H1 (cell line): ENCODE results near the gene KLRC3. TPM values are rescaled to one million over a fixed set of nuclear protein-coding genes. Genes with fewer than 3 reads are reported as not detected.
A peak's percentile ranks its signal among the peaks of the same experiment; 100 is the strongest.
"Not testable (repeated sequence)": the region's sequence is repeated elsewhere in the genome, so short reads cannot be mapped to it uniquely, and the experiment has no call there.

Experiments used
- CTCF ChIA-PET: fragments of 300-600 bp; sonication (Branson Sonifier 250); formaldehyde crosslinking; loops from one replicate; lab custom pipeline; 2021; ENCODE audit not compliant: partially characterized antibody; lab: Charles Lee
- POLR2A ChIA-PET: fragments of 300-600 bp; sonication (Branson Sonifier 250); formaldehyde crosslinking; loops from one replicate; lab custom pipeline; 2021; ENCODE audit warnings: inconsistent platforms; ENCODE audit not compliant: partially characterized antibody; lab: Charles Lee
- DNase-seq, 2 experiments: peaks; one replicate each; pipeline versions ENCODE4 v3.0.0 to v3.0.0-alpha.2; 2010 to 2022; ENCODE audit warnings: low spot score in 2 of 2, low read depth in 1 of 2, mixed read lengths in 1 of 2
- FAIRE-seq: peaks from 2 replicates; lab custom pipeline; 2011; peaks lifted over from hg19 to GRCh38; lab: Jason Lieb, UNC
- H2AFZ ChIP-seq: 2 replicates; pipeline ENCODE4 v1.8.1; 2012; ENCODE audit warnings: low read length, inconsistent platforms
- H2AK5ac ChIP-seq: 2 replicates; pipeline ENCODE4 v1.6.1; 2013; ENCODE audit warnings: low read depth, low read length
- H2BK120ac ChIP-seq: replicated peaks from 2 replicates; pipeline ENCODE3; 2013; ENCODE audit warnings: low read depth, low read length, inconsistent platforms
- H2BK12ac ChIP-seq: 2 replicates; pipeline ENCODE4 v1.6.1; 2013; ENCODE audit warnings: low read depth, low read length
- H2BK15ac ChIP-seq: 2 replicates; pipeline ENCODE4 v1.6.1; 2013; ENCODE audit warnings: low read length
- H2BK20ac ChIP-seq: 2 replicates; pipeline ENCODE4 v1.6.1; 2013; ENCODE audit warnings: low read length
- H2BK5ac ChIP-seq: 2 replicates; pipeline ENCODE4 v1.6.1; 2013; ENCODE audit warnings: low read depth, low read length
- H3K14ac ChIP-seq: 2 replicates; pipeline ENCODE4 v1.6.1; 2013; ENCODE audit warnings: inconsistent platforms; ENCODE audit not compliant: insufficient read length
- H3K18ac ChIP-seq: 2 replicates; pipeline ENCODE4 v1.6.1; 2013; ENCODE audit warnings: low read length; ENCODE audit errors: extremely low read depth
- H3K23ac ChIP-seq: 2 replicates; pipeline ENCODE4 v1.6.1; 2013; ENCODE audit warnings: inconsistent platforms; ENCODE audit not compliant: insufficient read length
- H3K23me2 ChIP-seq: 2 replicates; pipeline ENCODE4 v1.6.1; 2013; ENCODE audit warnings: low read depth, low read length
- H3K27ac ChIP-seq: 2 replicates; pipeline ENCODE4 v1.6.1; 2011; ENCODE audit warnings: low read depth, low read length, inconsistent platforms
- H3K27me3 ChIP-seq, 4 experiments: replicated peaks in 1 of 4; 1 replicate in 1 of 4; 2 replicates in 3 of 4; pipeline versions ENCODE4 v1.6.1 to v1.8.1; 2011 to 2013; ENCODE audit warnings: low read length in 3 of 4, mild to moderate bottlenecking in 3 of 4, inconsistent platforms in 2 of 4, mixed read lengths in 2 of 4, moderate library complexity in 1 of 4; ENCODE audit not compliant: control insufficient read depth in 3 of 4, insufficient read depth in 3 of 4; ENCODE audit errors: extremely low read depth in 1 of 4
- H3K36me3 ChIP-seq, 4 experiments: 2 replicates each; pipeline versions ENCODE4 v1.6.1 to v1.8.1; 2011 to 2013; ENCODE audit warnings: mild to moderate bottlenecking in 4 of 4, low read length in 3 of 4, moderate library complexity in 2 of 4, control low read depth in 1 of 4, inconsistent platforms in 1 of 4; ENCODE audit not compliant: insufficient read depth in 4 of 4, control insufficient read depth in 2 of 4
- H3K4ac ChIP-seq: replicated peaks from 2 replicates; pipeline ENCODE3; 2013; ENCODE audit warnings: low read length, low read depth, mixed read lengths, inconsistent platforms; ENCODE audit not compliant: insufficient read length
- H3K4me1 ChIP-seq, 4 experiments: replicated peaks in 1 of 4; 1 replicate in 1 of 4; 2 replicates in 3 of 4; pipeline versions ENCODE4 v1.6.1 to v1.8.1; 2011 to 2013; ENCODE audit warnings: low read length in 3 of 4, inconsistent platforms in 2 of 4, mixed read lengths in 1 of 4; ENCODE audit not compliant: insufficient read depth in 4 of 4, control insufficient read depth in 3 of 4
- H3K4me2 ChIP-seq, 2 experiments: 2 replicates each; pipeline versions ENCODE4 v1.6.1 to v1.8.1; 2011 to 2013; ENCODE audit warnings: low read depth in 2 of 2, low read length in 2 of 2, control low read depth in 1 of 2, inconsistent platforms in 1 of 2, mild to moderate bottlenecking in 1 of 2; ENCODE audit not compliant: insufficient read depth in 1 of 2
- H3K4me3 ChIP-seq, 4 experiments: fragments of 200-600, 300-600 bp in 1 of 4; sonication (generic), shearing (Covaris generic), sonication (Bioruptor Twin) in 1 of 4; 2 replicates each; pipeline versions ENCODE4 v1.5.1 to v1.8.1; 2011 to 2016; ENCODE audit warnings: low read length in 4 of 4, low read depth in 3 of 4, control low read depth in 2 of 4, inconsistent platforms in 2 of 4, mild to moderate bottlenecking in 2 of 4, mixed read lengths in 1 of 4, moderate library complexity in 1 of 4; ENCODE audit not compliant: insufficient read depth in 2 of 4; ENCODE audit errors: extremely low read depth in 1 of 4
- H3K56ac ChIP-seq: replicated peaks from 2 replicates; pipeline ENCODE3; 2013; ENCODE audit warnings: low read depth, mild to moderate bottlenecking, mixed read lengths, low read length, inconsistent platforms; ENCODE audit not compliant: insufficient read length
- H3K79me1 ChIP-seq: 2 replicates; pipeline ENCODE4 v1.6.1; 2013; ENCODE audit warnings: low read depth, low read length, control low read depth
- H3K79me2 ChIP-seq, 2 experiments: 2 replicates each; pipeline versions ENCODE4 v1.6.1 to v1.8.1; 2012 to 2013; ENCODE audit warnings: low read length in 2 of 2, mild to moderate bottlenecking in 2 of 2, inconsistent platforms in 1 of 2; ENCODE audit not compliant: insufficient read depth in 2 of 2, control insufficient read depth in 1 of 2
- H3K9ac ChIP-seq, 4 experiments: replicated peaks in 1 of 4; 1 replicate in 1 of 4; 2 replicates in 3 of 4; pipeline versions ENCODE4 v1.6.1 to v1.8.1; 2011 to 2013; ENCODE audit warnings: low read depth in 3 of 4, low read length in 3 of 4, control low read depth in 2 of 4, mild to moderate bottlenecking in 2 of 4, moderate library complexity in 2 of 4, inconsistent platforms in 1 of 4; ENCODE audit errors: extremely low read depth in 1 of 4
- H3K9me3 ChIP-seq, 2 experiments: 2 replicates each; pipeline versions ENCODE4 v1.6.1 to v1.8.1; 2012 to 2013; ENCODE audit warnings: mild to moderate bottlenecking in 2 of 2, moderate library complexity in 2 of 2, control low read depth in 1 of 2, inconsistent platforms in 1 of 2, low read depth in 1 of 2, low read length in 1 of 2, mixed read lengths in 1 of 2; ENCODE audit not compliant: insufficient read depth in 2 of 2
- H4K20me1 ChIP-seq, 2 experiments: replicated peaks in 1 of 2; 2 replicates each; pipeline versions ENCODE3 to v1.8.1; 2011 to 2013; ENCODE audit warnings: inconsistent platforms in 2 of 2, low read length in 2 of 2, mild to moderate bottlenecking in 1 of 2; ENCODE audit not compliant: insufficient read depth in 2 of 2, control insufficient read depth in 1 of 2
- H4K5ac ChIP-seq: 2 replicates; pipeline ENCODE4 v1.6.1; 2013; ENCODE audit warnings: low read length, low read depth, mixed read lengths, inconsistent platforms; ENCODE audit not compliant: insufficient read length
- H4K8ac ChIP-seq: 2 replicates; pipeline ENCODE4 v1.8.0; 2013; ENCODE audit warnings: mild to moderate bottlenecking, moderate library complexity, low read length, inconsistent platforms; ENCODE audit not compliant: insufficient read depth; ENCODE audit errors: extremely low read depth
- H4K91ac ChIP-seq: replicated peaks from 2 replicates; pipeline ENCODE3; 2013; ENCODE audit warnings: low read length, mixed read lengths, inconsistent platforms; ENCODE audit not compliant: insufficient read length
- WGBS, 2 experiments: shearing (Covaris generic) in 1 of 2; methylation state at CpG; one replicate each; pipeline versions ENCODE4 v1.1.6 to v1.1.7; 2013 to 2015; ENCODE audit warnings: low lambda C conversion rate in 2 of 2, mixed read lengths in 2 of 2, inconsistent platforms in 1 of 2, low coverage in 1 of 2, missing lambda C conversion rate in 1 of 2; ENCODE audit not compliant: insufficient replicate concordance in 2 of 2, insufficient coverage in 1 of 2, insufficient read length in 1 of 2; ENCODE audit errors: extremely low coverage in 1 of 2, missing lambda C conversion rate in 1 of 2; 5-methylcytosine and 5-hydroxymethylcytosine counted together
- polyA plus RNA-seq, 7 experiments: library from polyadenylated mRNA; depleted of rRNA in 3 of 7; stranded (reverse) in 5 of 7; unstranded in 2 of 7; fragments of >200 nt in 5 of 7; fragments of 200-250 nt in 2 of 7; gene quantifications; 1 replicate in 5 of 7; 2 replicates in 1 of 7; 4 replicates in 1 of 7; pipeline versions ENCODE4 v1.2.1 to v1.2.3, GENCODE V29; 2011 to 2013; ENCODE audit warnings: missing spikeins in 2 of 7, mixed read lengths in 2 of 7
- total RNA-seq: library from RNA; stranded (reverse); fragmentation: NEBNext Ultra II Directional; extraction: Animal tissue kit (Norgen Biotek cat#: 25700); gene quantifications from 2 replicates; pipeline ENCODE4 v1.2.1, GENCODE V29; 2021

The KLRC3 gene
- total and polyA plus RNA-seq, 2 of the 8 experiments (the other 6 are each of a cell fraction or from before 2014, with no cell fraction given): not detected

DNA sequence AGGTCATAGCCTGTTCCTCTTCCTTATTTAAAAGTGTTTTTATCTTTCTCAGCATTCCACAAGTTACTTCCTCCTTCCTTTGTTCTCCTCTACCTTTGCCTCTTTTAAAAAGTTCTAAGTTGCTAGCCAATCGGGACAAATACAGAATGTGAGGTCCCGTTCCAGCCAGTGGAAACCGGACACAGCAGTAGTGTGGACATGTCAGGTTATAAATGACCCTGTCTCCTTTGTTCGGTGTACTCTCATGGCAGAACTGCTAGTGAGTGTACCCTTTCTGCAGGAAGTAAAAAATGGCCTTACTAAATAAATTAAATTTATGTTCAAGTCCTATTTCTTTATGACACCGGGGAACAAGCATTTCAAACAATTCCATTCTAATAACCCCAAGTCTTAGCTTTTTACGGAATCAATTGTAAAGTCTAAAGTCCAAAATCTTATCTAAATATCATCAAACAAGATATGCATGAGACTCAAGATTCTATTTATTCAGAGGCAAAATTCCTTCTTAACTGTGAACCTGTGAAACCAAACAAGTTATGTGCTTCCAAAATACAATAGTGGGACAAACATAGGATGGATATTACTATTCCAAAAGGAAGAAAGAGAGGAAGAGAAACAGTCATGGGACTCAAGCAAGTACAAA lies 48.4 kb downstream of the KLRC3 start:
- H4K20me1 ChIP-seq, H2BK12ac ChIP-seq, FAIRE-seq, POLR2A ChIA-PET, H2BK15ac ChIP-seq, DNase-seq, H2AK5ac ChIP-seq, H3K27me3 ChIP-seq, H3K9me3 ChIP-seq, H3K36me3 ChIP-seq, H3K23ac ChIP-seq, H3K4ac ChIP-seq, H4K8ac ChIP-seq, H3K4me2 ChIP-seq, H3K9ac ChIP-seq, CTCF ChIA-PET, H3K14ac ChIP-seq, H4K5ac ChIP-seq, H3K56ac ChIP-seq, H3K27ac ChIP-seq, H4K91ac ChIP-seq, H3K79me2 ChIP-seq, H3K18ac ChIP-seq, H2BK20ac ChIP-seq, H3K23me2 ChIP-seq, H3K79me1 ChIP-seq, H2AFZ ChIP-seq, H2BK120ac ChIP-seq, H3K4me3 ChIP-seq: not testable (repeated sequence)
- 0 out of 2 replicates have a peak overlapping the region, but pooled peaks have one; percentile 68 for H2BK5ac ChIP-seq
- 90% methylated on average over 6 of the region's 6 CpGs; no CpG with 5 or more reads in 1 of the 2 experiments for WGBS, 2 experiments
- H3K4me1 ChIP-seq: peaks cover 4 to 10% (median 7%) of the 10 kb centered on the region in 4 experiments
